ENCODE data around the gene ZNF627.

DNA sequence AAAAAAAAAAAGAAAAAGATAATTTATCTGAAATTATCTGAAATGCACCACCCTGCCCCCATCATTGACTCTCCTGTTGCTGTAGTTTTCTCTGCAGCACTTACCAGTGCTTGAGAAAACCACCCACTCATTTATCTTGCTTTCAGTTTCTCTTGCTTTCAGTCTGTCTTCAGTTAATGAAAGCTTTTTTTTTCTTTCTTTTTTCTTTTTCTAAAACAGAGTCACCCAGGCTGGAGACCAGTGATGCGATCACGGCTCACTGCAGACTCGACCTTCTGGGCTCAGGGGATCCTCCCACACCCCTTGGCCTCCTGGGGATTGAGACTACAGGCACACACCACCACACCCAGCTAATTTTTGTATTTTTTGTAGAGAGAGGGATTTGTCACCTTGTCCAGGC is 15.5 kb upstream of the ZNF627 start:
- TF ChIP-seq POLR2AphosphoS5 (IDR thresholded peaks at IDR 0.05; ENCODE audit: low read depth, low read length) (no peak), JUND (IDR thresholded peaks at IDR 0.05; ENCODE audit: low read length) (no peak), CTCF (IDR thresholded peaks at IDR 0.05; ENCODE audit: control extremely low read depth in 1 of 3, insufficient read depth in 1 of 3, low read depth in 1 of 3, low read length in 3 of 3) (no peak), EP300 (IDR thresholded peaks at IDR 0.05; ENCODE audit: borderline replicate concordance in 1 of 2, low read depth in 2 of 2, low read length in 2 of 2) (no peak), BRCA1 (IDR thresholded peaks at IDR 0.05; ENCODE audit: low read depth, low read length) (no peak), CREB1 (IDR thresholded peaks at IDR 0.05) (no peak), CHD2 (IDR thresholded peaks at IDR 0.05; ENCODE audit: low read length) (no peak)
